ENCODE results near the gene LAMA5. TPM values are rescaled to one million over a fixed set of nuclear protein-coding genes. Genes with fewer than 3 reads are reported as not detected.

The LAMA5 gene
- total RNA-seq, 1 experiment from 2014 or later = 1,050 TPM

- no peak overlapping the region for H3K4me3 ChIP-seq (ENCODE audit: low read depth, low read length)
- intact Hi-C loops (cut with micrococcal nuclease; ENCODE audit: unreplicated experiment) = no loop called here
- peaks cover 100% of the 10 kb centered on the region for H3K36me3 Mint-ChIP-seq (ENCODE audit: insufficient read depth, unreplicated experiment)
- H3K4me1 Mint-ChIP-seq (ENCODE audit: low read depth, unreplicated experiment) = no peaks in the 10 kb centered on the region
- POLR2A ChIA-PET = interaction anchor here (0.6 kb wide), 1 partner anchor 41 kb away, joined by 3 read pairs; no protein-coding TSS in a partner anchor
- no peaks in the 10 kb centered on the region for H3K4me1 ChIP-seq
- H3K27ac Mint-ChIP-seq (ENCODE audit: unreplicated experiment) = peak overlapping the region; percentile 71
- peaks cover 49% of the 10 kb centered on the region for H3K36me3 ChIP-seq (ENCODE audit: control insufficient read depth, insufficient read depth, low read length)
- no peak for DNase-seq
- no TSS peak for BruUV-seq (replicated peaks)
- H3K27me3 ChIP-seq (replicated peaks; ENCODE audit: control insufficient read depth, insufficient read depth, low read length) = no peaks in the 10 kb centered on the region
- peak overlapping the region; percentile 31 for H3K4me3 Mint-ChIP-seq (ENCODE audit: unreplicated experiment)
- H3K9me3 Mint-ChIP-seq (ENCODE audit: unreplicated experiment) = no peaks in the 10 kb centered on the region
- no peak for TF ChIP-seq CTCF (IDR thresholded peaks at IDR 0.05; ENCODE audit: insufficient read depth in 1 of 2, low read depth in 1 of 2, low read length in 1 of 2, severe bottlenecking in 1 of 2, unreplicated experiment in 1 of 2)
- peaks cover 17% of the 10 kb centered on the region for H3K9me3 ChIP-seq
- CTCF ChIA-PET = interaction anchor here (1.1 kb wide), 1 partner anchor 66 kb away, joined by 3 read pairs; no protein-coding TSS in a partner anchor
- no peaks in the 10 kb centered on the region for H3K27me3 Mint-ChIP-seq (ENCODE audit: insufficient read depth, unreplicated experiment)
Measured at GRCh38 chr20:62315773-62316172, 51.3 kb downstream of the LAMA5 start.

GRCh38 chr20:62314711-62315302 lies 52.3 kb downstream of the LAMA5 start:
- Histone ChIP-seq H3K27me3 (replicated peaks; ENCODE audit: control insufficient read depth, insufficient read depth, low read length) (no peaks in the 10 kb centered on the region), H3K9me3 (peaks cover 15% of the 10 kb centered on the region), H3K4me3 (ENCODE audit: low read depth, low read length) (no peak overlapping the region), H3K4me1 (no peaks in the 10 kb centered on the region), H3K36me3 (ENCODE audit: control insufficient read depth, insufficient read depth, low read length) (peaks cover 46% of the 10 kb centered on the region)
- peaks cover 100% of the 10 kb centered on the region for H3K36me3 Mint-ChIP-seq (ENCODE audit: insufficient read depth, unreplicated experiment)
- no peaks in the 10 kb centered on the region for H3K27me3 Mint-ChIP-seq (ENCODE audit: insufficient read depth, unreplicated experiment)
- DNase-seq = no peak
- H3K4me1 Mint-ChIP-seq (ENCODE audit: low read depth, unreplicated experiment) = no peaks in the 10 kb centered on the region
- intact Hi-C loops (cut with micrococcal nuclease; ENCODE audit: unreplicated experiment) = no loop called here
- no TSS peak for BruUV-seq (replicated peaks)
- H3K27ac Mint-ChIP-seq (ENCODE audit: unreplicated experiment) = peak overlapping the region; percentile 71
- ChIA-PET POLR2A (no interaction called here), CTCF (interaction anchor here (0.7 to 1.1 kb wide), 2 partner anchors 13 to 67 kb away, joined by 3 to 5 read pairs; no protein-coding TSS in a partner anchor)
- no peaks in the 10 kb centered on the region for H3K9me3 Mint-ChIP-seq (ENCODE audit: unreplicated experiment)
- H3K4me3 Mint-ChIP-seq (ENCODE audit: unreplicated experiment) = no peak overlapping the region
- no peak for TF ChIP-seq CTCF (IDR thresholded peaks at IDR 0.05; ENCODE audit: insufficient read depth in 1 of 2, low read depth in 1 of 2, low read length in 1 of 2, severe bottlenecking in 1 of 2, unreplicated experiment in 1 of 2)

- Histone ChIP-seq H3K4me1 (no peaks in the 10 kb centered on the region), H3K27me3 (replicated peaks; ENCODE audit: control insufficient read depth, insufficient read depth, low read length) (no peaks in the 10 kb centered on the region), H3K36me3 (ENCODE audit: control insufficient read depth, insufficient read depth, low read length) (peaks cover 45% of the 10 kb centered on the region), H3K4me3 (ENCODE audit: low read depth, low read length) (no peak overlapping the region), H3K9me3 (peaks cover 10% of the 10 kb centered on the region)
- intact Hi-C loops (cut with micrococcal nuclease; ENCODE audit: unreplicated experiment) = no loop called here
- H3K4me1 Mint-ChIP-seq (ENCODE audit: low read depth, unreplicated experiment) = no peaks in the 10 kb centered on the region
- TF ChIP-seq CTCF (IDR thresholded peaks at IDR 0.05; ENCODE audit: insufficient read depth in 1 of 2, low read depth in 1 of 2, low read length in 1 of 2, severe bottlenecking in 1 of 2, unreplicated experiment in 1 of 2) = no peak
- no peaks in the 10 kb centered on the region for H3K9me3 Mint-ChIP-seq (ENCODE audit: unreplicated experiment)
- H3K27ac Mint-ChIP-seq (ENCODE audit: unreplicated experiment) = no peak overlapping the region
- DNase-seq = no peak
- BruUV-seq (replicated peaks) = no TSS peak
- no peaks in the 10 kb centered on the region for H3K27me3 Mint-ChIP-seq (ENCODE audit: insufficient read depth, unreplicated experiment)
- ChIA-PET POLR2A (no interaction called here), CTCF (interaction anchor here (0.7 kb wide), 1 partner anchor 12 kb away, joined by 5 read pairs; no protein-coding TSS in a partner anchor)
- no peak overlapping the region for H3K4me3 Mint-ChIP-seq (ENCODE audit: unreplicated experiment)
- H3K36me3 Mint-ChIP-seq (ENCODE audit: insufficient read depth, unreplicated experiment) = peaks cover 100% of the 10 kb centered on the region
Measured at GRCh38 chr20:62314339-62314638, 52.8 kb downstream of the LAMA5 start.

Data from Caco-2 (cell line).